ENCODE data around the gene MSGN1.
"Not testable (repeated sequence)": the region's sequence is repeated elsewhere in the genome, so short reads cannot be mapped to it uniquely, and the experiment has no call there.

Gene MSGN1

DNA sequence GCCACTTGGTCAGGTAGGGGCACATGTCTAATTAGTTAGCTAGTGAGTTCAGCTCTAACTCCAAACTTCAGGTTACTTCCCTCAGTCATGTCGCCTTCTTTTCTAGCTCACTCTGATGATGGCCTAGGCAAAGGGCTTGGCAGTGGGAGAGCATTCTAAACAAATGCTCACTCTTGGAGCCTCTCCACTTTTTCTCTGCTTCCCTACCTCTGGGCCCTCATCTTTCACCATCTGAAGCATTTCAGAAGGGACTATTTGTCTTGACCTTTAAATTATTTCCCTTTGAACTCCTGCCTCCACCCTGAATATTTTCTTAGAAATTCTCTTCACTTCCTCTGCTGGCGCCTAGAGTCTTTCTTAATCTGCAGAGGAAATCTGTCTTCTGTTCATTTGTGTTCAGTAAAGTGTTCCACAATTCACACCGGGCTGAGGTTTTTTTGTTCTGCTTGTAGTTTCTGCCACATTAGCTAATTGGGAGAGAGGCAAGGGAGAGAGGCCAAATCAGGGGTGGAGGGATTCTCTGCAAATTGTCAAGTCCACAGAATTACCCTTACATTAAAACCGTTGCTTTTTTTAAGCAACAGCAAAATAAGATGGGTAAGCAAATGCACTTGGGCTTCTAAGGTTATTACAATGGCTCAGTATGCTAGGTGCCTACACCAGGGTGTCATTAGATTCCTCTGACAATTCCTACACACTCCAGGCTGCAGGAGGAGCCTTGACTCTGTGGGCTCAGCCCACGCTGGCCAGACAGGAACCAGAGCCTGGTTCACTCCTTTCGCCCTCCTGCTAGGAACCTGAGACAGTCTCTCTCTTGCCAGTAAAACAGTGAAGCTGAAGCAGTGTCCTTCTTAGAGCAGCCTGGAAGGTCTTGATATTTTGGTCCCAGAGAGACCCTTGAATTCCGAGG is 5.5 kb downstream of the MSGN1 start:
- no peak overlapping the region for H3K4me3 ChIP-seq (ENCODE audit: insufficient read depth, low read depth, low read length, poor library complexity, severe bottlenecking)
- H3K36me3 ChIP-seq (ENCODE audit: control insufficient read depth, insufficient read depth, low read length): no peaks in the 10 kb centered on the region
- H3K27me3 ChIP-seq (replicated peaks; ENCODE audit: control insufficient read depth, insufficient read depth, low read length, poor library complexity, severe bottlenecking): no peaks in the 10 kb centered on the region
- H3K27ac ChIP-seq (ENCODE audit: insufficient read depth, low read length, poor library complexity, severe bottlenecking): no peak overlapping the region
- H3K4me1 ChIP-seq (ENCODE audit: control insufficient read depth, insufficient read depth, low read length, poor library complexity, severe bottlenecking): no peaks in the 10 kb centered on the region
- no peak for DNase-seq
- H3K9me3 ChIP-seq (ENCODE audit: control insufficient read depth, low read length): no peaks in the 10 kb centered on the region

- no peaks in the 10 kb centered on the region for H3K4me1 ChIP-seq (ENCODE audit: control insufficient read depth, insufficient read depth, low read length, poor library complexity, severe bottlenecking)
These were observed 6.3 kb downstream of the MSGN1 start for GRCh38 chr2:17822445-17823117.

DNA sequence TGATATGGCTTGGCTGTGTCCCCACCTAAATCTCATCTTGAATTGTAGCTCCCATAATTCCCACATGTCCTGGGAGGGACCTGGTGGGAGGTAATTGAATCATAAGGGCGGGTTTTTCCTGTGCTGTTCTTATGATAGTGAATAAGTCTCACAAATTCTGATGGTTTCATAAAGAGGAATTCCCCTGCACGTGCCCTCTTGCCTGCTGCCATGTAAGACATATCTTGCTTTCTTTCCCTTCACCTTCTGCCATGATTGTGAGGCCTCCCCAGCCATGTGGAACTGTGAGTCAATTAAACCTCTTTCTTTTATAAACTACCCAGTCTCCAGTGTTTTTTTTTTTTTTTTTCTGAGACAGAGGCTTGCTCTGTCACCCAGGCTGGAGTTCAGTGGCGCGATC is 7.4 kb downstream of the MSGN1 start:
- H3K27me3 ChIP-seq (replicated peaks; ENCODE audit: control insufficient read depth, insufficient read depth, low read length, poor library complexity, severe bottlenecking); H3K4me1 ChIP-seq (ENCODE audit: control insufficient read depth, insufficient read depth, low read length, poor library complexity, severe bottlenecking); H3K4me3 ChIP-seq (ENCODE audit: insufficient read depth, low read depth, low read length, poor library complexity, severe bottlenecking); H3K27ac ChIP-seq (ENCODE audit: insufficient read depth, low read length, poor library complexity, severe bottlenecking); DNase-seq; H3K9me3 ChIP-seq (ENCODE audit: control insufficient read depth, low read length); H3K36me3 ChIP-seq (ENCODE audit: control insufficient read depth, insufficient read depth, low read length): not testable (repeated sequence)

More at GRCh38 chr2:17822445-17823117, 6.3 kb downstream of the MSGN1 start:
- no peaks in the 10 kb centered on the region for H3K36me3 ChIP-seq (ENCODE audit: control insufficient read depth, insufficient read depth, low read length)
- H3K4me3 ChIP-seq (ENCODE audit: insufficient read depth, low read depth, low read length, poor library complexity, severe bottlenecking): no peak overlapping the region
- no peak for DNase-seq
- H3K27me3 ChIP-seq (replicated peaks; ENCODE audit: control insufficient read depth, insufficient read depth, low read length, poor library complexity, severe bottlenecking): no peaks in the 10 kb centered on the region
- H3K9me3 ChIP-seq (ENCODE audit: control insufficient read depth, low read length): no peaks in the 10 kb centered on the region
- H3K27ac ChIP-seq (ENCODE audit: insufficient read depth, low read length, poor library complexity, severe bottlenecking): no peak overlapping the region

DNA sequence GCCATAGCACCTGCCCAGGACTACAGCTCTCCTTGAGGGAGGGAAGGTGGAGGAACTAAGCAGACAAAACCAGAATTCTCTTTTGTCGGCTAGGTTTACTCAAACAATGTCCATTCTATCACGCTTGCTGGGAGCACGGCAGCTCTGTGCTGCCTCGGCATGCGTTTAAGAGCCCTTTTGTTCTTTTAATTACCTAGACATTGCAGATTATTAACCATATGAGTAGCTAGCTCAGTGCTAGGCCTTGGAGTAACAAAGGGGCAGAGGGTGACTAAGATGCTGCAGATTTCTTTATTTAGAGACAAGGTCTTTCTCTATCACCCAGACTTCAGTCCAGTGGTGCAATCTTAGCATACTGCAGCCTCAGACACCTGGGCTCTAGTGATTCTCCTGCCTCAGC is 11.1 kb downstream of the MSGN1 start:
- H3K36me3 ChIP-seq (ENCODE audit: control insufficient read depth, insufficient read depth, low read length): no peaks in the 10 kb centered on the region
- no peaks in the 10 kb centered on the region for H3K4me1 ChIP-seq (ENCODE audit: control insufficient read depth, insufficient read depth, low read length, poor library complexity, severe bottlenecking)
- H3K27ac ChIP-seq (ENCODE audit: insufficient read depth, low read length, poor library complexity, severe bottlenecking): no peak overlapping the region
- no peaks in the 10 kb centered on the region for H3K9me3 ChIP-seq (ENCODE audit: control insufficient read depth, low read length)
- no peak for DNase-seq
- H3K27me3 ChIP-seq (replicated peaks; ENCODE audit: control insufficient read depth, insufficient read depth, low read length, poor library complexity, severe bottlenecking): peaks cover 10% of the 10 kb centered on the region
- no peak overlapping the region for H3K4me3 ChIP-seq (ENCODE audit: insufficient read depth, low read depth, low read length, poor library complexity, severe bottlenecking)

DNA sequence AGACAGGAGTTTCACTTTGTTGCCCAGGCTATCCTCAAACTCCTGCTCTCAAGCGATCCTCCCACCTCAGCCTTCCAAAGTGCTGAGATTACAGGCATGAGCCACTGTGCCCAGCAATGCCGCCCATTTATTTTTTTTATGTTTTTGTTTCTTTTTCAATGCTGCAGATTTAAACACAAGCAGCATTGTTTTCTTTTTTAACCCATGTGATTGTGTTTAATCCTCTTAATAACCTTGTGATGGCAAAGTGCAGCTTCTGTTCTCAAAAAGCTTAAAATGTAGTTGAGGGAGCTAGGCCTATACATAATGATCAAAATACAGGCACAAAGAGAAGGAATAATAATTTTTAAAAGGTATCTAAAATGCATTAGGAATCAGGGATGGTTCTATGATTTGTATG is 11.5 kb downstream of the MSGN1 start:
- peaks cover 10% of the 10 kb centered on the region for H3K27me3 ChIP-seq (replicated peaks; ENCODE audit: control insufficient read depth, insufficient read depth, low read length, poor library complexity, severe bottlenecking)
- no peak overlapping the region for H3K27ac ChIP-seq (ENCODE audit: insufficient read depth, low read length, poor library complexity, severe bottlenecking)
- no peaks in the 10 kb centered on the region for H3K36me3 ChIP-seq (ENCODE audit: control insufficient read depth, insufficient read depth, low read length)

GRCh38 chr2:17830053-17831034 is 14.1 kb downstream of the MSGN1 start:
- DNase-seq: no peak
- H3K27ac ChIP-seq (ENCODE audit: insufficient read depth, low read length, poor library complexity, severe bottlenecking): no peak overlapping the region
- no peak overlapping the region for H3K4me3 ChIP-seq (ENCODE audit: insufficient read depth, low read depth, low read length, poor library complexity, severe bottlenecking)
- no peaks in the 10 kb centered on the region for H3K4me1 ChIP-seq (ENCODE audit: control insufficient read depth, insufficient read depth, low read length, poor library complexity, severe bottlenecking)
- H3K27me3 ChIP-seq (replicated peaks; ENCODE audit: control insufficient read depth, insufficient read depth, low read length, poor library complexity, severe bottlenecking): peaks cover 10% of the 10 kb centered on the region
- no peaks in the 10 kb centered on the region for H3K9me3 ChIP-seq (ENCODE audit: control insufficient read depth, low read length)
- H3K36me3 ChIP-seq (ENCODE audit: control insufficient read depth, insufficient read depth, low read length): no peaks in the 10 kb centered on the region

More for the DNA sequence above, 11.5 kb downstream of the MSGN1 start:
- no peak for DNase-seq
- Histone ChIP-seq H3K4me3 (ENCODE audit: insufficient read depth, low read depth, low read length, poor library complexity, severe bottlenecking) (no peak overlapping the region), H3K9me3 (ENCODE audit: control insufficient read depth, low read length) (no peaks in the 10 kb centered on the region), H3K4me1 (ENCODE audit: control insufficient read depth, insufficient read depth, low read length, poor library complexity, severe bottlenecking) (no peaks in the 10 kb centered on the region)

DNA sequence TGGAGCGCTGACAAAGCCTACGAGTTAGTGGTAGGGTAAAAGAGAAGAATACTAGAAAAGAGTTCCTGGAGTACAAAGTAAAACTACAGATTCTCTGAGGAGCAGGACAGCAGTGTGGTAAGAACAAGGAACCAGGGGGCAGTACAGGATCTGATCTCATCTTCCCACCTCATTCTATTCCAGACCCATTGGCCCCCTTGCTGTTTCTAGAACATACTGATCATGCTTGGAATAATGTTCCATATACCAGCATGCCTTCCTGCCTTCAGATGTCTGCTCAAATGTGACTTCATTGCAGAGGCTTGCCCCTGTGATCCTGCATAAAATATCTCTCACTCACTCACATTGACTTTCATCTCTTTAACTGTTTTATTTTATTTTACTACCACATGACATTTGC is 19.3 kb downstream of the MSGN1 start:
- DNase-seq: no peak
- H3K27me3 ChIP-seq (replicated peaks; ENCODE audit: control insufficient read depth, insufficient read depth, low read length, poor library complexity, severe bottlenecking): peaks cover 3% of the 10 kb centered on the region

DNA sequence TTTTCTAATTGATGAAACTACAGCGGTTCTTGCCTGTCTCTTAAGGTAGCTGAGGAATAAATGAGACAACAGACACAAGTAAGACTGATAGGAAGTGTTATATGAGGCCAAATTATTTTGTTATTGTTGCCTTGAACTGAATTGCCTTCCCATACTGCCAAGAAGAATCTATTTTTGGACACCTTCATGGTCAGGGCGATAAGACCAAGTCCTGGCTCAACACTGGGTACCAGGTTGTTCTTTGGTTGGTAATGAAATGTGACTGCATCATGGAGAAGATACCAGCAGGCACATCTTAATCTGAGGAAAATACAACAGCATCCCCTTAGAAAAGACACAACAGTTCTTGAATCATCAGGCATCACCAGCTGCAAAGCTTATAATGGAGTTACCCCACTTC is 23.7 kb downstream of the MSGN1 start:
- no peaks in the 10 kb centered on the region for H3K36me3 ChIP-seq (ENCODE audit: control insufficient read depth, insufficient read depth, low read length)
- H3K4me1 ChIP-seq (ENCODE audit: control insufficient read depth, insufficient read depth, low read length, poor library complexity, severe bottlenecking): no peaks in the 10 kb centered on the region
- no peak overlapping the region for H3K27ac ChIP-seq (ENCODE audit: insufficient read depth, low read length, poor library complexity, severe bottlenecking)
- H3K27me3 ChIP-seq (replicated peaks; ENCODE audit: control insufficient read depth, insufficient read depth, low read length, poor library complexity, severe bottlenecking): no peaks in the 10 kb centered on the region
- H3K9me3 ChIP-seq (ENCODE audit: control insufficient read depth, low read length): no peaks in the 10 kb centered on the region
- no peak for DNase-seq
- no peak overlapping the region for H3K4me3 ChIP-seq (ENCODE audit: insufficient read depth, low read depth, low read length, poor library complexity, severe bottlenecking)

More for the DNA sequence above, 19.3 kb downstream of the MSGN1 start:
- Histone ChIP-seq H3K4me1 (ENCODE audit: control insufficient read depth, insufficient read depth, low read length, poor library complexity, severe bottlenecking) (no peaks in the 10 kb centered on the region), H3K9me3 (ENCODE audit: control insufficient read depth, low read length) (no peaks in the 10 kb centered on the region), H3K4me3 (ENCODE audit: insufficient read depth, low read depth, low read length, poor library complexity, severe bottlenecking) (no peak overlapping the region), H3K27ac (ENCODE audit: insufficient read depth, low read length, poor library complexity, severe bottlenecking) (no peak overlapping the region), H3K36me3 (ENCODE audit: control insufficient read depth, insufficient read depth, low read length) (no peaks in the 10 kb centered on the region)

GRCh38 chr2:17843457-17843856 is 27.2 kb downstream of the MSGN1 start:
- no peak for DNase-seq
- no peak overlapping the region for H3K27ac ChIP-seq (ENCODE audit: insufficient read depth, low read length, poor library complexity, severe bottlenecking)

More at GRCh38 chr2:17843457-17843856, 27.2 kb downstream of the MSGN1 start:
- Histone ChIP-seq H3K27me3 (replicated peaks; ENCODE audit: control insufficient read depth, insufficient read depth, low read length, poor library complexity, severe bottlenecking) (no peaks in the 10 kb centered on the region), H3K4me1 (ENCODE audit: control insufficient read depth, insufficient read depth, low read length, poor library complexity, severe bottlenecking) (no peaks in the 10 kb centered on the region), H3K36me3 (ENCODE audit: control insufficient read depth, insufficient read depth, low read length) (no peaks in the 10 kb centered on the region), H3K4me3 (ENCODE audit: insufficient read depth, low read depth, low read length, poor library complexity, severe bottlenecking) (no peak overlapping the region), H3K9me3 (ENCODE audit: control insufficient read depth, low read length) (no peaks in the 10 kb centered on the region)
